Measurements from ENCODE around the gene BBS7.
A peak's percentile ranks its signal among the peaks of the same experiment; 100 is the strongest.

BBS7 gene, protein sequence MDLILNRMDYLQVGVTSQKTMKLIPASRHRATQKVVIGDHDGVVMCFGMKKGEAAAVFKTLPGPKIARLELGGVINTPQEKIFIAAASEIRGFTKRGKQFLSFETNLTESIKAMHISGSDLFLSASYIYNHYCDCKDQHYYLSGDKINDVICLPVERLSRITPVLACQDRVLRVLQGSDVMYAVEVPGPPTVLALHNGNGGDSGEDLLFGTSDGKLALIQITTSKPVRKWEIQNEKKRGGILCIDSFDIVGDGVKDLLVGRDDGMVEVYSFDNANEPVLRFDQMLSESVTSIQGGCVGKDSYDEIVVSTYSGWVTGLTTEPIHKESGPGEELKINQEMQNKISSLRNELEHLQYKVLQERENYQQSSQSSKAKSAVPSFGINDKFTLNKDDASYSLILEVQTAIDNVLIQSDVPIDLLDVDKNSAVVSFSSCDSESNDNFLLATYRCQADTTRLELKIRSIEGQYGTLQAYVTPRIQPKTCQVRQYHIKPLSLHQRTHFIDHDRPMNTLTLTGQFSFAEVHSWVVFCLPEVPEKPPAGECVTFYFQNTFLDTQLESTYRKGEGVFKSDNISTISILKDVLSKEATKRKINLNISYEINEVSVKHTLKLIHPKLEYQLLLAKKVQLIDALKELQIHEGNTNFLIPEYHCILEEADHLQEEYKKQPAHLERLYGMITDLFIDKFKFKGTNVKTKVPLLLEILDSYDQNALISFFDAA

DNA sequence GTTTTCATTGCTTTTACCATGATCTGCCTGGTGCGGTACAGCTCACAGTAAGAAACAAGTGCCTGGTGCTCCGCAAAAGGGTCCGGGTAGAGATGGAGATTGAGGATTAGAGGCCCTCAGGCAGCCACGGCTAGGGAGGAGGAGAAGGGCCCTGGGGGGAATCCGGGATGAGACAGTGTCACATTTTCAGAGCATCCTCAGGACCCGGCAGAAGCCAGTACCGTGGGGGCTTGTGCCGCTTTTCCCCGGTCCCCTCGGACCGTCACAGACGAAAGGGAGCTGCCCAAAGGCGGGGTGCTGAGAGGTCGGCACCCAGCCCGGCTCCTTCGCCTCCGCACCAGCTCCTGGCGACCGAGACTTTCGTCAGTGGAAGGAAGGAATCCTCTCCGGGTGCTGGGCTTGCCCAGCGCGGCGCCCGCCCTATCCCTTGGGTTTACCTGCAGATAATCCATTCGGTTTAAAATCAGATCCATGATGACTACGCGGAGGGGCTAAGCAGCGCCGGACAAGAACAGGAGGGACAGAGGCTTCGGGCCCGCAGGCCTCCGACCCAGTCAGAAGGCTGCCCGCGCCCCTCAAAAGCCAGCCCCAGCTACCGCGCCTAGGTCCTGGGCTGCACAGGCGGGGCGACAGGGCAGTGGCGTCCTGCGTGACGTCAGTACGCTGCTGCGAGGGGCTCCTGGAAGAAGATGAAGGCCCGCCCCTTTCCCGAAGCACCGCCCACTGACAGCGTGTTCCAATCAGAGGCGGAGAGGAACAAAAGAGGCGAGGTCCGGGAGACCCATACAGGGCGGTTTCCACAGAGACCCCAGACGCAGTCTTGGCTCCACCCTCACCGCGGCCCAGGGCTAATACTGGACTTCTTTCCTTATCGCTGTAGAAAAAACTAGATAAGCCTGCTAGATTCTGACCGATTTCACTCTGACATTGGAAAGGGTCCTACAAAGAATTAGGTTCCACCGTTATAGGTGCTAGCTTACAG, at the start of gene BBS7:
BBS7 (minus strand) TSS at position 634 of the 982 bp plus-strand sequence; CDS start at position 473, 161 bp downstream.
- H3K27me3 Mint-ChIP-seq, result peaks cover 3% of the 10 kb centered on the region
- H3K27ac Mint-ChIP-seq, result peak within 1 kb of the TSS; percentile 71
- H3K4me1 Mint-ChIP-seq (ENCODE audit: low read depth), result peaks cover 15% of the 10 kb centered on the region
- H3K9me3 Mint-ChIP-seq (ENCODE audit: low read depth), result no peaks in the 10 kb centered on the region
- H3K36me3 Mint-ChIP-seq, result peaks cover 11% of the 10 kb centered on the region
- H3K4me3 Mint-ChIP-seq, result peak within 1 kb of the TSS; percentile 96

DNA sequence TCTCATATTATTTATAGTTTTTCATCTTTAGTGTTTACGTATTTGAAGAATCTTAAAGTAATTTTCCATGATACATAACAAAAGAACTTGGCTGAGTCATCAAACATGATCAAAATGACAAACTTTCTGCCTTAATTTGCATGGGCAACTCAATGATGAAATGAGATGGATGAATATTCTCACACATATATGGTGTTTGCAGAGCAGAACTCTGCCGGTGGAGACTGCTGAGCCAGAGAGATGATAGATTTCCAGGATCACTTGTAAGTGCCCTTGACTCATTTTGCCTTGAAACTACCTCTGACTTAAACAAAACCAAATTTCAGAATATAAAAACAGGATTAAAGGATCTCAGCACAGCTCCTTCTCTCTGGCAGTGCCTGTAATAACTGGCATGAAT, 43.4 kb upstream of the BBS7 start:
- peaks cover 8% of the 10 kb centered on the region for H3K27me3 Mint-ChIP-seq
- no peaks in the 10 kb centered on the region for H3K9me3 Mint-ChIP-seq (ENCODE audit: low read depth)
- no peaks in the 10 kb centered on the region for H3K36me3 Mint-ChIP-seq
- H3K27ac Mint-ChIP-seq, result no peak overlapping the region
- no peak overlapping the region for H3K4me3 Mint-ChIP-seq
- peaks cover 6% of the 10 kb centered on the region for H3K4me1 Mint-ChIP-seq (ENCODE audit: low read depth)

DNA sequence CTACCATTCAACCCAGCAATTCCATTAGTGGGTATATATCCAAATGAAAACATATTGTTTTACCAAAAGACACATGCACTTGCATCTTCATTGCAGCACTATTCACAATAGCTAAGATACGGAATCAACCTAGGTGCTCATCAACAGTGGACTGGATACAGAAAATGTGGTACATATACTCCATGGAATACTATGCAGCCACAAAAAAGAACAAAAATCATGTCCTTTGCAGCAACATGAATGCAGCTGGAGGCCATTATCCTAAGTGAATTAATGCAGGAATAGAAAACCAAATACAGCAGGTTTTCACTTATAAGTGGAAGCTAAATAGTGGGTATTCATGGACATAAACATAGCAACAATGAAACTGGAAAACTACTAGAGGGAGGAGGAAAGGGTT, 38.1 kb upstream of the BBS7 start:
- Mint-ChIP-seq H3K9me3 (ENCODE audit: low read depth) (no peaks in the 10 kb centered on the region), H3K4me1 (ENCODE audit: low read depth) (no peaks in the 10 kb centered on the region), H3K27ac (no peak overlapping the region), H3K4me3 (no peak overlapping the region), H3K36me3 (no peaks in the 10 kb centered on the region), H3K27me3 (peaks cover 12% of the 10 kb centered on the region)

DNA sequence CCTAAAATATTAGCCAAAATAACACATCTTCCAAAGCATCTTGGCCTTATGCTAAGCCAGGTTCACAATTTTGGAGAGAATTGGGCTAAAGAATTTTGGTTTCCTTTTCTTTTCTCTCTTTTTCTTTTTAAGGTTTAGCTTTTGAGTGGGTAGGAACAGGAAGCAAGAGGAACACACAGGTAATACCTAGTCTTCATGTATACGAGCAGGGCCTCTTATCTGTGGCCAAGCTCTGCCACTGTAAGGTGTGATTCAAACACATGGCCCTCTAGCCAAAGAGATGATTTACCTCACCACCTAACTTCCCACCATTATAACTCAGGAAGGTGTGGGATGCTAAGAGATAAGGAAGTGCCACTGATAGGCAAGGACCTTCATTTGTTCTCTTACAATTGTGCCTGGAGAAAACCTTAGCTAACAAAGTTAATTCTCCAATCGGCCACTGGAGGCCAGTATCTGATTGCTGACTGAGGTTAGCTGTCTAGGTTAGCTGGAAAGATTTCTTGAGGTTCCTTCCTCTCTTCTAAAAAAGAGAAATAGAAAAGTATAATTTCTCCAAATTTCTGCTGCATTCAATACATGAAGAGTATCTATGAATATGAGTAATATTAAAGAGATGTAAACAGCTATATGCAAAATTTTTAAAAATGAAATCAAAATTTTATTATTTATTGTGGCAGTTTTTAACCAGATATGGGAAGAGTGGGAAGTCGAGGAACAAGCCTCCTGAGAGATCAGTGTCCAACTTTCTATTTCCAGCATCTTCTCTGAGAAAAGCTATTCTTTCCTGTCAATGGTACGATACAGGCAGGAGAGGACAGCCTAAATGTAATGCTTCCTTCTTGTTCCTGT, 30.1 kb upstream of the BBS7 start:
- Mint-ChIP-seq H3K36me3 (no peaks in the 10 kb centered on the region), H3K4me1 (ENCODE audit: low read depth) (peaks cover 7% of the 10 kb centered on the region), H3K27me3 (peaks cover 9% of the 10 kb centered on the region), H3K4me3 (no peak overlapping the region), H3K9me3 (ENCODE audit: low read depth) (no peaks in the 10 kb centered on the region), H3K27ac (no peak overlapping the region)

DNA sequence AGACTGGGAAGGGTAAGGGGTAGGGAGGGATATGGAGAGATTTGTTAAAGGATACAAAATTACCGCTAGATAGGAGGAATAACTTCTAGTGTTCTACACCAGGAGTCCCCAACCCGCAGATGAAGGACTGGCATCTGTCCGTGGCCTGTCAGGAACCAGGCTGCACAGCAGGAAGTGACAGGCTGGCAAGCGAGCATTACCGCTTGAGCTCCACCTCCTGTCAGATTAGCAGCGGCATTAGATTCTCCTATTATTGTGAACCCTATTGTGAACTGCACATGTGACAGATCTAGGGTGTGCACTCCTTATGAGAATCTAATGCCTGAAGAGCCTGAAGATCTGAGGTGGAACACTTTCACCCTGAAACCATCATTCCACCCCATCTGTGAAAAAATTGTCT, 27.9 kb upstream of the BBS7 start:
- Mint-ChIP-seq H3K36me3 (no peaks in the 10 kb centered on the region), H3K4me1 (ENCODE audit: low read depth) (peaks cover 7% of the 10 kb centered on the region), H3K9me3 (ENCODE audit: low read depth) (no peaks in the 10 kb centered on the region), H3K27ac (no peak overlapping the region), H3K4me3 (no peak overlapping the region), H3K27me3 (peaks cover under 1% of the 10 kb centered on the region)

DNA sequence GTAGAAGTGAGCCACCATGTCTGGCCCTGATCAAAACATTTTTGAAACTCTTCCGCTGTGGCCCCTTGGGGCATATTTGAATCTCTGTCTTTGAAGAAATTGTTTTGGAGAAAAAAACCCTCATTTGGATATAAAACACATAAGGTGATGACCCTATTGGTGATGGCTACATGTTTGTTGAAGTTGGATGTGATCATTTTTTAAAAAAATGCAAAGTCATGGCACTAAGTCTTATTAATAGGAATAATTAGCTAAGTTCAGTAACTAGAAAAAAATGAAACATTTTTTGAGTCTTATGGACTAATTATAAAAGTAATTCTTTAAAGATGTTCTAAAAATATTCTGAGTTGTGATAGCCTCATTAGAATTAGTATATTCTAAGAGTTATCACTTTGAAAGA, 17.9 kb upstream of the BBS7 start:
- H3K4me3 Mint-ChIP-seq, result no peak overlapping the region
- H3K4me1 Mint-ChIP-seq (ENCODE audit: low read depth), result no peaks in the 10 kb centered on the region
- H3K9me3 Mint-ChIP-seq (ENCODE audit: low read depth), result no peaks in the 10 kb centered on the region
- no peaks in the 10 kb centered on the region for H3K36me3 Mint-ChIP-seq
- peaks cover 18% of the 10 kb centered on the region for H3K27me3 Mint-ChIP-seq
- H3K27ac Mint-ChIP-seq, result no peak overlapping the region

DNA sequence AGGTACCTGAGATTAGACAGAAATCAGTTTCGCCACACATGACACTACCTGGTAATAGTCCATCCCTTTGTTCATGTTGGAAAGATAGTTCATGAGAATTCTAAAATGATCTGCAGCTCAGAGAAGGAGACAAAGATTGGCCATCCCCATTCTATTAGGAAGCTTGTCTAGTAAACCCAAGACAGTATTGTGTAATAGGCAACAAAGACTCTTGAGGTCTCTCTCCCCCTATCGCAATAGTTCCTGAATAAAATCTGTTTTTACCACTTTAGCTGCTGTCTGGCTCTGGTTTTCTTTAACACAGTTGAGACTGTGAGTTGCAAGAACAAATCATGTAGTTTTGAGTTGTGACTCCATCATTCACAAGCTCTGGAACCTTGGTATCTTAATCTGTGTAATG, 14.8 kb upstream of the BBS7 start:
- H3K4me3 Mint-ChIP-seq, result no peak overlapping the region
- H3K27me3 Mint-ChIP-seq, result peaks cover 22% of the 10 kb centered on the region
- no peaks in the 10 kb centered on the region for H3K4me1 Mint-ChIP-seq (ENCODE audit: low read depth)
- H3K36me3 Mint-ChIP-seq, result no peaks in the 10 kb centered on the region
- H3K27ac Mint-ChIP-seq, result no peak overlapping the region
- no peaks in the 10 kb centered on the region for H3K9me3 Mint-ChIP-seq (ENCODE audit: low read depth)

DNA sequence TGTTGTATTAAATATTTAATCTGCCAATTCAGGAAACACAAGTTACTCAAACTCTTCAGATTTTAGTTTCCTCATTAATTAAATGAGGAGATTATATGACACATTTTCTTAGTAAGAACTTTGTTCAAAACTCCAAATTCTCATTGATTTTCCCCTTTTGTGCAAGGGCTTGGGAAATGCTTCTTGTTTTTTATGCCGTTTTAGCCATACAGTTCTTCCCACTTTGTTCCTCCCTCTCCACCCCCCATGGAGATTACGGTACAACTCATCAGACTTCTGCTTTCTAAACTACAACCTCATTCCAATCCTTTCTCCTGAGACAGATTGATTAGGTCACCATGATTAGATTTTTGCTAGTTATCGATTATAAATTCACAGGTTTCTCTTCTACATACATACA, 10.9 kb upstream of the BBS7 start:
- Mint-ChIP-seq H3K4me3 (no peak overlapping the region), H3K36me3 (peaks cover 2% of the 10 kb centered on the region), H3K27ac (no peak overlapping the region), H3K9me3 (ENCODE audit: low read depth) (no peaks in the 10 kb centered on the region), H3K4me1 (ENCODE audit: low read depth) (no peaks in the 10 kb centered on the region), H3K27me3 (peaks cover 18% of the 10 kb centered on the region)

DNA sequence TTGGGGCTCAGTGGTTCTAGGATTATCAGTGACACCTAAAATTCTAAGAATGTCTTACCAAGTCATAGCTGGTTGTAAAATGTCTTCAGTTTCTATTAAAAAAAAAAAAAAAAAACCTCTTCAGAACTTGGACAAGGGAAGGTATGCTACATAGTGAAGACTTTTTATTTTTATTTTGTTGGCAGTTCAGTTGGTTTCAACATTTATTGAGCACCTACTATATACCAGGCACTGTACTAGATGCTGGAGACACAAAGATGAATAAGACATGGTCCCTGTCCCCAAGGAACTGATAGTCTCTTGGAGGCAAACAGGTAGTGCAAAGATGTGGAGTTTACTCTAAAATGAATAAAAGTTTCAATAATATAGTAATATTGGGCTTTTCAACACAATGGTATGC, 8.9 kb upstream of the BBS7 start:
- no peak overlapping the region for H3K27ac Mint-ChIP-seq
- no peaks in the 10 kb centered on the region for H3K4me1 Mint-ChIP-seq (ENCODE audit: low read depth)
- H3K9me3 Mint-ChIP-seq (ENCODE audit: low read depth), result no peaks in the 10 kb centered on the region
- H3K4me3 Mint-ChIP-seq, result no peak overlapping the region
- peaks cover 19% of the 10 kb centered on the region for H3K27me3 Mint-ChIP-seq
- H3K36me3 Mint-ChIP-seq, result peaks cover 2% of the 10 kb centered on the region

DNA sequence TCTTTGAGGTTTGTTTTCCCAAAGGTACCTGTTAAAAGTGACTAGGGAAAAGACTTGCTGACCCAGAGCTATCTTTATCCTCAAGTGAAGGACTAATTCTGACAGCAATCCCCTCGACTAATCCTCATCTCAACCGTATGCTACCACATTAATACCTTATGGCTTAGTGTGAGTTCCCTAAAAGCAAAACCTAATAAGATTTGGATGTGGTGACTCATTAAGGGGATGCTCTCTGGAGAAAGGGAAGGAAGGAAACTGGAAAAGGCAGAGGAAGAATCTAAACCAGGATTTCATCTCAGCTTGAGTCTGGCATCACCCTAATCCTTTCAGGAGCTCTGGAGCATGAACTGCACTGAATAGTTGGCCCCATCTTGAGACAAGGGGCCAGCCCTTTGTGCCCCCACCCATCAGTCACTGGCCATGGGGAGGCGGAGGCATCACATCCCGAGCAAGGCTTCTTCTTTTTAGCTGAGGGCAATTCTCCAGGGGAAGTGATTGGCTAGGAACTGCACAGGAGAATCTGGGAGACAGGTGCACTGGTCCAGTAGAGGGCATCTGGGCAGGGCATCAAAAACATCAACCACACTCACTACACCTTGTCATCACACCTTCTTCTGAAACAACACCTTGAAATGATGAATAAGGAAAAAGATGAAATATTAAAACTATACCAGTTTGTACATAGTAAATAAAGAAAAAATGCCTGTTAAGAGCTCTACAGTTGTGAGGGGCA, 6.9 kb upstream of the BBS7 start:
- no peak overlapping the region for H3K27ac Mint-ChIP-seq

DNA sequence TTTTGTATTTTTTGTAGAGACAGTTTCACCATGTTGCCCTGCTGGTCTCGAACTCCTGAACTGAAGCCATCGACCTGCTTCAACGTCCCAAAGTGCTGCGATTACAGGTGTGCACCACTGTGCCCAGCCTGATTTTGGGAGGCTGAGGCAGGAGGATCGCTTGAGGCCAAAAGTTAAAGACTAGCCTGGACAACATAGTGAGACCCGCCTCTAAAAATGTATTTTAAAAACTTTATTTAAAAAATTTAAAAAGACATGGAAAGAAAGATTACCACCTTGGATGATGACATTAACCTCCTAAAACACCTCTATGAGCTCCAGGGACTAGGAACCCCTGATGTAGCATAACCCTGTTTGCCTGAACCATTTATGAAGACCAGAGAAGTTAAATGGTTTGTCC, 5.8 kb upstream of the BBS7 start:
- Mint-ChIP-seq H3K27me3 (peaks cover 15% of the 10 kb centered on the region), H3K4me3 (no peak overlapping the region), H3K4me1 (ENCODE audit: low read depth) (peaks cover under 1% of the 10 kb centered on the region), H3K9me3 (ENCODE audit: low read depth) (no peaks in the 10 kb centered on the region), H3K36me3 (peaks cover 2% of the 10 kb centered on the region), H3K27ac (no peak overlapping the region)

More for the DNA sequence above, 6.9 kb upstream of the BBS7 start:
- Mint-ChIP-seq H3K9me3 (ENCODE audit: low read depth) (no peaks in the 10 kb centered on the region), H3K36me3 (peaks cover 2% of the 10 kb centered on the region), H3K27me3 (peaks cover 19% of the 10 kb centered on the region), H3K4me3 (no peak overlapping the region), H3K4me1 (ENCODE audit: low read depth) (no peaks in the 10 kb centered on the region)

DNA sequence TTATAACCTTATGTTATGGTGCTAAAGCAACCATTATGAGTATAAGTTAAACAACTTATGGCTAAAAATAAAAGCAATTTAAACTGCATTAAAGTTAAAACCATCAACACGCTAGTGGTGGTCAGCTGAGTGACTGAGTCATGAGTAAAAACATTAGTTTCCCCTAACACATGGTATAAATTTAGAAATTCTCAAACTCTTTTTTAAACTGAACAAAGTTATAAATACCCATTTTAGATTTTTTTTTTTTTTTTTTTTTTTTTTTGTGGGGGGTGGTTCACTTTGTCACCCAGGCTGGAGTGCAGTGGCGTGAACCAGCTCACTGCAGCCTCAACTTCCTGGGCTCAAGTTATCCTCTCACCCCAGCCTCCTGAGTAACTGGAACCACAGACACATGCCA, 5.4 kb upstream of the BBS7 start:
- Mint-ChIP-seq H3K4me3 (no peak overlapping the region), H3K27me3 (peaks cover 14% of the 10 kb centered on the region), H3K27ac (no peak overlapping the region), H3K9me3 (ENCODE audit: low read depth) (no peaks in the 10 kb centered on the region), H3K4me1 (ENCODE audit: low read depth) (peaks cover 4% of the 10 kb centered on the region), H3K36me3 (peaks cover 2% of the 10 kb centered on the region)

DNA sequence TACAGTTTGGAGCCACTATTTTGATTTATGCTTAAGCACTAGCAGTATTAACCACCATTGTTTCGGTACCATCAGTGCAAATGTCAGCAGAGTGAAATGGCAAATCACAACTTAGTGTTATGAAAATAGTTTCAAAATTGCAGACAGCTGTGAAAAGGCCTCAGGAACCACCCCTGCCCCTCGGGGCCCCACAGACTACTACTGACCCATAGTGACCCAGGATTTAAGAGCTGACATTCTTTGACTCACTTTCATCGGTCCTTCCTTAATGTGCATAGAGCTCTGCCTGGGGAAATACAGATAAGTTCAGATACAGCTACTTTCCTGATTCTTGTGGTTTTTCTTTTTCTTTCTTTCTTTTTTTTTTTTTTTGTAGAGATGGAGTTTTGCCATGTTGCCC, 3.3 kb upstream of the BBS7 start:
- Mint-ChIP-seq H3K9me3 (ENCODE audit: low read depth) (no peaks in the 10 kb centered on the region), H3K27me3 (peaks cover 10% of the 10 kb centered on the region), H3K4me3 (no peak overlapping the region), H3K36me3 (no peaks in the 10 kb centered on the region), H3K4me1 (ENCODE audit: low read depth) (peaks cover 15% of the 10 kb centered on the region), H3K27ac (no peak overlapping the region)
